Measurements from ENCODE around the gene TNS3. TPM values are rescaled to one million over a fixed set of nuclear protein-coding genes. Genes with fewer than 3 reads are reported as not detected.

Gene TNS3
- total RNA-seq, 1 experiment from 2014 or later: 9.5 TPM

- H3K4me1 Mint-ChIP-seq: no peaks in the 10 kb centered on the region
- H3K9ac ChIP-seq (ENCODE audit: extremely low read depth, insufficient read length, low read length): no peak overlapping the region
- H3K27me3 Mint-ChIP-seq (ENCODE audit: low read depth): no peaks in the 10 kb centered on the region
- no peak overlapping the region for H4K91ac ChIP-seq (ENCODE audit: insufficient read length, low read depth, low read length)
- H3K4me2 ChIP-seq (ENCODE audit: insufficient read depth, insufficient read length, low read length): no peak overlapping the region
- H2BK15ac ChIP-seq (ENCODE audit: low read depth, low read length): no peak overlapping the region
- no peak overlapping the region for H2AK5ac ChIP-seq (ENCODE audit: insufficient read length, low read length)
- no peak overlapping the region for H3T11ph ChIP-seq (ENCODE audit: low read length)
- H4K8ac ChIP-seq (replicated peaks; ENCODE audit: insufficient read length, low read depth, low read length): no peak overlapping the region
- no peaks in the 10 kb centered on the region for H3K4me1 ChIP-seq (ENCODE audit: insufficient read depth, low read length)
- H2BK12ac ChIP-seq (ENCODE audit: insufficient read length, low read depth, low read length): no peak overlapping the region
- no peak overlapping the region; a peak in 1 of 7 replicates for H3K27ac Mint-ChIP-seq
- no peaks in the 10 kb centered on the region for H3K79me2 ChIP-seq (ENCODE audit: insufficient read depth, low read length)
- H3K18ac ChIP-seq (ENCODE audit: insufficient read length, low read depth, low read length): no peak overlapping the region
- H4K20me1 ChIP-seq (ENCODE audit: control insufficient read depth, insufficient read depth, insufficient read length): no peaks in the 10 kb centered on the region
- no peak overlapping the region for H3K23ac ChIP-seq (ENCODE audit: insufficient read length, low read depth, low read length)
- H3K23me2 ChIP-seq (ENCODE audit: insufficient read length, low read depth, low read length, poor library complexity, severe bottlenecking): no peaks in the 10 kb centered on the region
- no peaks in the 10 kb centered on the region for H3K9me3 Mint-ChIP-seq
- no peaks in the 10 kb centered on the region for H3K27me3 ChIP-seq (ENCODE audit: insufficient read depth, low read length)
- H3K56ac ChIP-seq (ENCODE audit: insufficient read length, low read depth, low read length): no peak overlapping the region
- H3K4ac ChIP-seq (ENCODE audit: low read depth, low read length): no peak overlapping the region
- DNase-seq: no peak
- no peak overlapping the region for H4K5ac ChIP-seq (ENCODE audit: insufficient read length, low read depth, low read length)
- no peak overlapping the region for H2BK5ac ChIP-seq (ENCODE audit: insufficient read length, low read length)
- TF ChIP-seq CTCF (conservative IDR thresholded peaks at IDR 0.05): no peak
- no peak overlapping the region for H3K4me3 Mint-ChIP-seq
- peaks cover 0 to 7% (median 0%) of the 10 kb centered on the region in 3 experiments; a peak in 2 of 7 replicates for H3K36me3 Mint-ChIP-seq (ENCODE audit: insufficient read depth in 1 of 3, low read depth in 3 of 3)
- H2BK20ac ChIP-seq (ENCODE audit: low read depth, low read length, poor library complexity, severe bottlenecking): no peak overlapping the region
- H2BK120ac ChIP-seq (ENCODE audit: low read depth, low read length, poor library complexity, severe bottlenecking): no peak overlapping the region
- no peak overlapping the region for H3K14ac ChIP-seq (ENCODE audit: insufficient read depth, low read length)
- H2AFZ ChIP-seq (ENCODE audit: low read length): no peak overlapping the region
- H3K27ac ChIP-seq (ENCODE audit: insufficient read length, low read depth, low read length): no peak overlapping the region
- no peaks in the 10 kb centered on the region for H3K79me1 ChIP-seq (ENCODE audit: insufficient read depth, low read depth, low read length, poor library complexity, severe bottlenecking)
- WGBS (ENCODE audit: extremely low coverage, insufficient read length, low lambda C conversion rate): no CpG with 5 or more reads among the region's 2 CpGs
- no peaks in the 10 kb centered on the region for H3K9me3 ChIP-seq (ENCODE audit: control insufficient read depth, low read depth, low read length)
Observed at GRCh38 chr7:47411901-47412300, 170.0 kb downstream of the TNS3 start.
